Spleen (tissue), 11 donors: Measurements from ENCODE around the gene RHBDL1. TPM values are rescaled to one million over a fixed set of nuclear protein-coding genes. Genes with fewer than 3 reads are reported as not detected.

Experiments
- DNase-seq: peaks from one replicate; pipeline ENCODE4 v3.0.0-alpha.2; 2020
- H3K27ac ChIP-seq, 8 donors: fragments of 200-600 bp; sonication (generic) in 7 of 8; 1 replicate in 4 of 8; 2 replicates in 4 of 8; pipeline versions ENCODE4 v1.5.0 to v1.8.0; 2016 to 2021; ENCODE audit warnings: inconsistent platforms in 4 of 8, mild to moderate bottlenecking in 4 of 8, moderate library complexity in 1 of 8
- H3K27me3 ChIP-seq, 7 donors: fragments of 200-600 bp; sonication (generic) in 6 of 7; replicated peaks in 1 of 7; 1 replicate in 4 of 7; 2 replicates in 3 of 7; pipeline versions ENCODE4 v1.5.0 to v1.8.0; 2016 to 2021; ENCODE audit warnings: inconsistent platforms in 3 of 7, mild to moderate bottlenecking in 1 of 7
- H3K36me3 ChIP-seq, 6 donors: fragments of 200-600 bp; sonication (generic) in 5 of 6; 1 replicate in 4 of 6; 2 replicates in 2 of 6; pipeline versions ENCODE4 v1.5.0 to v1.8.0; 2016 to 2021; ENCODE audit warnings: inconsistent platforms in 2 of 6
- H3K4me1 ChIP-seq, 6 donors: fragments of 200-600 bp; sonication (generic) in 5 of 6; 1 replicate in 3 of 6; 2 replicates in 3 of 6; pipeline versions ENCODE4 v1.5.0 to v1.8.0; 2016 to 2021; ENCODE audit warnings: inconsistent platforms in 3 of 6
- H3K4me3 ChIP-seq, 8 donors: fragments of 200-600 bp; sonication (generic) in 7 of 8; 1 replicate in 4 of 8; 2 replicates in 4 of 8; pipeline versions ENCODE4 v1.5.0 to v1.8.0; 2016 to 2021; ENCODE audit warnings: inconsistent platforms in 4 of 8, mild to moderate bottlenecking in 4 of 8, moderate library complexity in 2 of 8
- H3K9me3 ChIP-seq, 8 donors: fragments of 200-600 bp; sonication (generic) in 7 of 8; 1 replicate in 4 of 8; 2 replicates in 4 of 8; pipeline versions ENCODE4 v1.5.0 to v1.8.0; 2016 to 2021; ENCODE audit warnings: inconsistent platforms in 4 of 8
- CTCF ChIP-seq, 11 experiments: fragments of 200-600 bp in 7 of 11; fragments of 450-650 bp in 4 of 11; sonication (generic) in 4 of 11; IDR thresholded peaks in 8 of 11; conservative IDR thresholded peaks in 3 of 11; 1 replicate in 7 of 11; 2 replicates in 4 of 11; pipeline versions ENCODE4 v1.4.0 to v1.8.0; 2016 to 2021; ENCODE audit warnings: antibody characterized with exemption in 11 of 11, inconsistent platforms in 4 of 11, mild to moderate bottlenecking in 1 of 11
- POLR2A ChIP-seq, 3 donors: fragments of 450-650 bp; IDR thresholded peaks; one replicate each; pipeline ENCODE4 v1.5.1; 2017; ENCODE audit warnings: antibody characterized with exemption in 3 of 3, mild to moderate bottlenecking in 1 of 3
- POLR2AphosphoS5 ChIP-seq, 3 donors: sonication (generic); formaldehyde crosslinking; IDR thresholded peaks; one replicate each; pipeline ENCODE4 v1.5.1; 2017; ENCODE audit warnings: antibody characterized with exemption in 3 of 3
- WGBS, 5 donors: extraction: QIAGEN DNeasy Blood & Tissue Kit in 3 of 5; methylation state at CpG; one replicate each; pipeline versions ENCODE4 v1.1.5 to v1.1.7; 2013 to 2018; 5-methylcytosine and 5-hydroxymethylcytosine counted together
- intact Hi-C: fragments of 100-400 bp; cut with DNase I; formaldehyde crosslinking; loops from one replicate; pipeline ENCODE4 v1.15.0; 2023; ENCODE audit warnings: low total_unique reads
- polyA plus RNA-seq, 3 donors: library from polyadenylated mRNA; stranded (reverse); fragments of 200-250 nt; gene quantifications; one replicate each; pipeline ENCODE4 v1.2.1, GENCODE V29; 2013
- total RNA-seq, 7 donors: library from RNA; depleted of rRNA in 3 of 7; stranded (reverse); fragments of >200 nt in 3 of 7; fragmentation: NEBNext Ultra II Directional in 4 of 7; extraction: Animal tissue kit (Norgen Biotek cat#: 25700) in 4 of 7; gene quantifications; one replicate each; pipeline versions ENCODE4 v1.1.0 to v1.2.1, GENCODE V29; 2016 to 2021
- donor health status: healthy with polysubstance abuse.
- donor health status: DM: no; HTN: no; CAD: no; lungs with moderate emphysema.
- donor health status: DM: no; HTN: no; CAD: no.
- donor health status: Bipolar disorder and iron deficiency.
- donor health status: healthy.
- donor health status: DM: no; HTN: no; CAD: no.
- donor health status: DM: yes; HTN: yes; CAD: no.

RHBDL1 gene
- total and polyA plus RNA-seq, 10 donors = 0.37 to 2.0 (median 0.65) TPM

DNA sequence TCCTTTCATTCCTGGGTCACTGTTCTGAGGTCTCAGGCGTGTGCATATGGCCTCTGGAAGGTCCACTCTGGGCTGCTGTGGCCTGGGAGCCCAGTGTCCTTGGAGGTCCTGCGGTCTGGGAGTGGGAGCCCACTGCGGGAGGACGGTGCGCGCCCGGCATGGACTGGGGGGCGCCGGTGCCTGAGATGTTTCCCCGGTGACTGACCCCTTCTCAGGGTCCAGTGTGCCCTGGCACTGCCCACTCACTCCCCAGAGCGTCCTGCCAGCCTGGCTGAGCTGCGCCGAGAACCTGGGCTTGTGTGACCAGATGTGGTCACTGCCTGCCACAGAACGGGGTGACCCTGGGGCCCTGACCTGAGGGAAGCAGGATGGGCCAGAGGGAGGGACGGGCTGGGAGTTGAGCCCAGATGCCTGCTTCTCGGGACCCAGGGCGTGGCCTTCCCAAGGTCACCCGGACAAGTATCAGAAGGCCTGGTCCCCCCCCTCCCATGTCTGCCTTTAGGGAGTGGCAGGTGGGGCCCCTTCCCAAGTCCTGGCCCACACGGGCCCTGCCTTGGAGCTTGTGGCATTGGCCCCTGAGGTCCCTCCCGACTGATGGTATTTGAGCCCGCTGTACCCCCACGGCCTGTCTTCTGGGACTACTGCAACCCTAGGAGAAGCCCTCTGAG, 1.1 kb upstream of the RHBDL1 start:
- Histone ChIP-seq H3K4me1 (peaks cover 14 to 68% (median 38%) of the 10 kb centered on the region in 6 donors), H3K27ac (peak overlapping the region in 5 of 8 donors; percentile 37 to 61 (median 46)), H3K9me3 (no peaks in the 10 kb centered on the region), H3K4me3 (no peak overlapping the region), H3K27me3 (peaks cover 0 to 39% (median 15%) of the 10 kb centered on the region in 7 donors), H3K36me3 (peaks cover 0 to 53% (median 44%) of the 10 kb centered on the region in 6 donors)
- intact Hi-C loops = no loop called here
- DNase-seq = no peak
- TF ChIP-seq POLR2AphosphoS5 (IDR thresholded peaks at IDR 0.05) (peak; percentile 8 to 63 (median 62)), POLR2A (IDR thresholded peaks at IDR 0.05) (no peak)
- 73 to 83% (median 78%) methylated on average over 13 to 22 of the region's 22 CpGs for WGBS, 5 donors

GRCh38 chr16:675884-676564, 553 bp downstream of the RHBDL1 start:
- no peaks in the 10 kb centered on the region for H3K9me3 ChIP-seq
- DNase-seq = no peak
- no peak for TF ChIP-seq CTCF (IDR thresholded peaks at IDR 0.05 in 8 of 11, conservative IDR thresholded peaks at IDR 0.05 in 3 of 11)
- TF ChIP-seq POLR2AphosphoS5 (IDR thresholded peaks at IDR 0.05) = peak in 1 of 3 donors; percentile 36
- WGBS, 5 donors = 42 to 64% (median 54%) methylated on average over 6 to 25 of the region's 25 CpGs
- peaks cover 18 to 64% (median 44%) of the 10 kb centered on the region in 6 donors for H3K4me1 ChIP-seq
- peaks cover 0 to 39% (median 15%) of the 10 kb centered on the region in 7 donors for H3K27me3 ChIP-seq
- H3K36me3 ChIP-seq = peaks cover 0 to 37% (median 28%) of the 10 kb centered on the region in 6 donors
- intact Hi-C loops = no loop called here
- H3K27ac ChIP-seq = no peak overlapping the region
- H3K4me3 ChIP-seq = peak overlapping the region in 4 of 8 donors; percentile 12 to 59 (median 23)

GRCh38 chr16:676565-676902, 1.1 kb downstream of the RHBDL1 start:
- no peak for DNase-seq
- Histone ChIP-seq H3K4me3 (no peak overlapping the region), H3K9me3 (no peaks in the 10 kb centered on the region), H3K27me3 (peaks cover 0 to 39% (median 15%) of the 10 kb centered on the region in 7 donors), H3K4me1 (peaks cover 23 to 69% (median 49%) of the 10 kb centered on the region in 6 donors), H3K27ac (no peak overlapping the region), H3K36me3 (peaks cover 0 to 36% (median 25%) of the 10 kb centered on the region in 6 donors)
- 86 to 95% (median 92%) methylated on average over 15 to 21 of the region's 21 CpGs for WGBS, 5 donors
- TF ChIP-seq POLR2A (IDR thresholded peaks at IDR 0.05) (no peak), CTCF (IDR thresholded peaks at IDR 0.05 in 8 of 11, conservative IDR thresholded peaks at IDR 0.05 in 3 of 11) (no peak), POLR2AphosphoS5 (IDR thresholded peaks at IDR 0.05) (peak in 1 of 3 donors; percentile 6)
- intact Hi-C loops = no loop called here

DNA sequence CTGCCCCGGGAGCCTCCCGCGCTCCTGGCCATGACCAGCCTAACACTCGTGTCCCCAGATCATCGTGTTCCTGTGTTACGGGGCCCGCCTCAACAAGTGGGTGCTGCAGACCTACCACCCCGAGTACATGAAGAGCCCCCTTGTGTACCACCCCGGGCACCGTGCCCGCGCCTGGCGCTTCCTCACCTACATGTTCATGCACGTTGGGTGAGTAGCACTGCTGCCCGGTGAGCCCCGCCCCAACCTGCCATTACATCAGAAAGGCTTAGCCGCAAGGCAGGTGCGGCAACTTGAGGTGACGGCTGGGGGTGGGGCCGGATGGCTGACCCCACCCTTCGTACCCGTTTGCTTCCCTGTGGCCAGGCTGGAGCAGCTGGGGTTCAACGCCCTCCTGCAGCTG, 1.4 kb downstream of the RHBDL1 start:
- no peaks in the 10 kb centered on the region for H3K9me3 ChIP-seq
- peaks cover 0 to 39% (median 15%) of the 10 kb centered on the region in 7 donors for H3K27me3 ChIP-seq
- DNase-seq = no peak
- peaks cover 27 to 73% (median 53%) of the 10 kb centered on the region in 6 donors for H3K4me1 ChIP-seq
- no peak overlapping the region for H3K4me3 ChIP-seq
- H3K36me3 ChIP-seq = peaks cover 0 to 36% (median 25%) of the 10 kb centered on the region in 6 donors
- TF ChIP-seq POLR2A (IDR thresholded peaks at IDR 0.05) (no peak), POLR2AphosphoS5 (IDR thresholded peaks at IDR 0.05) (no peak), CTCF (IDR thresholded peaks at IDR 0.05 in 8 of 11, conservative IDR thresholded peaks at IDR 0.05 in 3 of 11) (no peak)
- WGBS, 5 donors = 59 to 82% (median 67%) methylated on average over 16 to 23 of the region's 23 CpGs
- intact Hi-C loops = no loop called here
- H3K27ac ChIP-seq = no peak overlapping the region
